Smooth muscle cell of trachea (primary cell): ENCODE results near the gene UBE4A. TPM values are rescaled to one million over a fixed set of nuclear protein-coding genes. Genes with fewer than 3 reads are reported as not detected.

Source experiments
- total RNA-seq: library from RNA; depleted of rRNA; stranded (reverse); fragments of >200 nt; gene quantifications from 2 replicates; pipeline ENCODE4 v1.2.1, GENCODE V29; 2014

Gene UBE4A
- total RNA-seq = 47.6 and 48.0 TPM in 2 replicates

GRCh38 chr11:118359295-118359958, at the start of gene UBE4A:
Gene UBE4A, plus strand, starts transcription at chr11:118359600. Its CDS starts 5,481 bp downstream, at chr11:118365081.

GRCh38 chr11:118342503-118343161, 16.8 kb upstream of the UBE4A start, which contains the start of gene CD3D:
Gene CD3D, minus strand, starts transcription at chr11:118342705. Its CDS starts 98 bp downstream, at chr11:118342607.

GRCh38 chr11:118343981-118344515, 15.4 kb upstream of the UBE4A start, which contains the start of gene CD3G:
Gene CD3G, plus strand, starts transcription at chr11:118344344. Its CDS starts 80 bp downstream, at chr11:118344424.

GRCh38 chr11:118401151-118401879, 41.9 kb downstream of the UBE4A start, which contains the start of gene ATP5MG:
Gene ATP5MG, plus strand, starts transcription at chr11:118401606. Its CDS starts 60 bp downstream, at chr11:118401666.

GRCh38 chr11:118435893-118436624, 76.7 kb downstream of the UBE4A start, which contains the start of gene KMT2A:
Gene KMT2A, plus strand, starts transcription at chr11:118436492. Its CDS starts 21 bp downstream, at chr11:118436513.

Other genes starting within 250 kb of the UBE4A start
- 0.44 and 0.83 TPM in 2 replicates for gene SCN4B, start 206.8 kb upstream of the UBE4A start, total RNA-seq
- under 0.01 and 0.99 TPM in 2 replicates for gene SCN2B, start 183.0 kb upstream of the UBE4A start, total RNA-seq
- gene JAML, start 134.6 kb upstream of the UBE4A start, total RNA-seq = not detected in 2 replicates
- 0.17 and 0.29 TPM in 2 replicates for gene MPZL3, start 107.2 kb upstream of the UBE4A start, total RNA-seq
- 0.73 TPM in 1 of 2 replicates, not detected in the other for gene MPZL2, start 95.3 kb upstream of the UBE4A start, total RNA-seq
- not detected in 2 replicates for gene CD3E, start 54.9 kb upstream of the UBE4A start, total RNA-seq
- gene CD3D, start 16.9 kb upstream of the UBE4A start, total RNA-seq = not detected in 2 replicates
- gene CD3G, start 15.3 kb upstream of the UBE4A start, total RNA-seq = not detected in 2 replicates
- 21.0 and 34.8 TPM in 2 replicates for gene ATP5MG, start 42.0 kb downstream of the UBE4A start, total RNA-seq
- gene KMT2A, start 76.9 kb downstream of the UBE4A start, total RNA-seq = 30.3 and 48.0 TPM in 2 replicates
- 0.15 and 1.3 TPM in 2 replicates for gene TTC36, start 167.9 kb downstream of the UBE4A start, total RNA-seq
- gene TMEM25, start 171.6 kb downstream of the UBE4A start, total RNA-seq = 8.6 and 22.7 TPM in 2 replicates
- gene IFT46, start 206.3 kb downstream of the UBE4A start, total RNA-seq = 33.6 and 36.8 TPM in 2 replicates
- 138 and 147 TPM in 2 replicates for gene ARCN1, start 212.8 kb downstream of the UBE4A start, total RNA-seq
- gene PHLDB1, start 248.0 kb downstream of the UBE4A start, total RNA-seq = 77.2 and 103 TPM in 2 replicates